AG09309 (cell line): ENCODE data around the gene EVA1A.

Source experiments
- DNase-seq: peaks from one replicate; pipeline ENCODE4 v3.0.0-alpha.2; 2010; ENCODE audit warnings: low read depth
- H3K4me3 ChIP-seq: 2 replicates; pipeline ENCODE4 v1.5.1; 2011; ENCODE audit warnings: mild to moderate bottlenecking, low read depth, low read length, moderate library complexity; ENCODE audit not compliant: control insufficient read depth
- TF ChIP-seq, protein P1 (sequence below): IDR thresholded peaks from 2 replicates; pipeline ENCODE4 v1.5.1; 2011; ENCODE audit warnings: mild to moderate bottlenecking, low read depth, low read length, inconsistent platforms; ENCODE audit not compliant: insufficient read depth, control insufficient read depth; ENCODE audit errors: missing control alignments

Gene EVA1A

DNA sequence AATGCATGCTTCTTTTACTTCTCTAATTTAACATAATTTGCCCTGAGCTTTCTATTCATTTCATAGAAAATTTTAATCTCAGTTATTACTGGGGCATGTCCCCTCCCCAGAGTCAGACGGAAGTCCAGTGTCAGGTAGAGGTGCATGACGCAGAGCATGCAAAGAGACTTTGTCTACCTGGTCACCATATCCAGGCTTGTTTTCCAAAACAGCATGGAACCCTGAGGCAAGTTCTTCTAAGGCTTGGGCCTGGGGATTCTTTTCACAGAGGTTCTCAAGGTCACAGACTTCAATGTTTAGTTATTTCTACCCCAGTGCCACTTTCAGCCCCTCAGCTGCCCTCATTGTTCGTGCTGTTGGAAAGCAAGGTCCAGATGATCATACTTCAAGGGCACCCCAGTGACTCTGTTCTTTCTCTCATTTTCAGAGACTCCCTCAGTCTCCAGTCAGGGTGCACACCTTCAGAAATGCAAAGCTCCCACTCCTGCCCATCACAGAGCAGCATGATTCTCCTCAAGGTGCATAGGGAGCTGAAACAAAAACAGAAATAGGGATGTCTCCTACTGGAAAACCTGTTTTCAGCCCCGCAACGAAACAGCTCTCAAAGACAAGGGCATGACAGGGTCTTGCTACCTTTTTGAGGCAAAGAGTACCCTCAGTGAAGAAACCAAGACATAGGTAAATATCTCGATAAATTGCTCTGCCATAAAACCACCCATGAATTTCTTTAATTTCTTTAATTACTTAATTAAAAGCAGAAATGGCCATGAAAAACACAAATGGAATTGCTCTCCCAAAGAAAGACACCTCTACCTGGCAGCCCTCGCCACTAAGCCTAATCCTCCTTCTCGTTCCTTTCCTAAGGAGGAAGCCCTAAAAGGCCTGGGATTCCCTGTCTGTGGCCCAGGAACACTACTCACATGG is 9.5 kb upstream of the EVA1A start:
- no peak overlapping the region for H3K4me3 ChIP-seq
- no peak for DNase-seq
- TF ChIP-seq, protein P1, sequence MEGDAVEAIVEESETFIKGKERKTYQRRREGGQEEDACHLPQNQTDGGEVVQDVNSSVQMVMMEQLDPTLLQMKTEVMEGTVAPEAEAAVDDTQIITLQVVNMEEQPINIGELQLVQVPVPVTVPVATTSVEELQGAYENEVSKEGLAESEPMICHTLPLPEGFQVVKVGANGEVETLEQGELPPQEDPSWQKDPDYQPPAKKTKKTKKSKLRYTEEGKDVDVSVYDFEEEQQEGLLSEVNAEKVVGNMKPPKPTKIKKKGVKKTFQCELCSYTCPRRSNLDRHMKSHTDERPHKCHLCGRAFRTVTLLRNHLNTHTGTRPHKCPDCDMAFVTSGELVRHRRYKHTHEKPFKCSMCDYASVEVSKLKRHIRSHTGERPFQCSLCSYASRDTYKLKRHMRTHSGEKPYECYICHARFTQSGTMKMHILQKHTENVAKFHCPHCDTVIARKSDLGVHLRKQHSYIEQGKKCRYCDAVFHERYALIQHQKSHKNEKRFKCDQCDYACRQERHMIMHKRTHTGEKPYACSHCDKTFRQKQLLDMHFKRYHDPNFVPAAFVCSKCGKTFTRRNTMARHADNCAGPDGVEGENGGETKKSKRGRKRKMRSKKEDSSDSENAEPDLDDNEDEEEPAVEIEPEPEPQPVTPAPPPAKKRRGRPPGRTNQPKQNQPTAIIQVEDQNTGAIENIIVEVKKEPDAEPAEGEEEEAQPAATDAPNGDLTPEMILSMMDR = no peak

DNA sequence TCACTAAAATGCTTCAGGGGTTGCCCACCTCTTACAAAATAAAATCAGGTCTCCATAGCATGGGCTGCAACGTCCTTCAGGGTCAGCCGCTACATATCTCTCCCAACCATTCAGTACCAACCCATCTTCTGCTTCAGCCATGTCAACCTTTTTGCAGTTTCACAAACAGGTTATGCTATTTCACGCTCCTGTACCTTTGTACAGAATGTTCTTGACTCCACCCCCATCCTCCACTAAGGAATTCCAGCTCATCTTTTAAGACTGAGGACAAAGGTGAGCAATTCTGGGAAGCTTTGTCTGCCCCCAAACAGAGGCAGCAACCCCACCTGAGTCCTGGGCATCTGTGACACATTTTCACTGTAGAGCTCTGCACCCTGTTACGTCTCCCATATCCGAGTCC is 8.8 kb upstream of the EVA1A start:
- TF ChIP-seq, protein P1 = no peak
- no peak overlapping the region for H3K4me3 ChIP-seq
- DNase-seq = no peak

DNA sequence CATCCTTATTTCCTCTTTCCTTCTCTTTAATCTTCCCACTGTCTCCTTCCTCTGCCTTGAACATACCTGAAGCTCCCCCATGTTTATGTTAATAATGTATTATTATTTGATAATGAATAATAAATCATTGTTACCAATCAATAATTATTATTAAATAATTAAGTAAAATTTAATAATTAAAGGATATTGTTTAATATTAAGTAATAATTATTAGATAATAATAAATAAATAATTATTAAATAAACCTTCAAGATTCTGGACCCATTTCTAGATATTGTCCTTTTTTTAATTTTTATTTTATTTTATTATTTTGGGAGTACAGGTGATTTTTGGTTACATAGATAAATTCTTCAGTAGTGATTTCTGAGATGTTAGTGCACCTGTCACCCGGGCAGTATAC is 7.4 kb upstream of the EVA1A start:
- H3K4me3 ChIP-seq = no peak overlapping the region
- DNase-seq = no peak
- TF ChIP-seq, protein P1 = no peak

DNA sequence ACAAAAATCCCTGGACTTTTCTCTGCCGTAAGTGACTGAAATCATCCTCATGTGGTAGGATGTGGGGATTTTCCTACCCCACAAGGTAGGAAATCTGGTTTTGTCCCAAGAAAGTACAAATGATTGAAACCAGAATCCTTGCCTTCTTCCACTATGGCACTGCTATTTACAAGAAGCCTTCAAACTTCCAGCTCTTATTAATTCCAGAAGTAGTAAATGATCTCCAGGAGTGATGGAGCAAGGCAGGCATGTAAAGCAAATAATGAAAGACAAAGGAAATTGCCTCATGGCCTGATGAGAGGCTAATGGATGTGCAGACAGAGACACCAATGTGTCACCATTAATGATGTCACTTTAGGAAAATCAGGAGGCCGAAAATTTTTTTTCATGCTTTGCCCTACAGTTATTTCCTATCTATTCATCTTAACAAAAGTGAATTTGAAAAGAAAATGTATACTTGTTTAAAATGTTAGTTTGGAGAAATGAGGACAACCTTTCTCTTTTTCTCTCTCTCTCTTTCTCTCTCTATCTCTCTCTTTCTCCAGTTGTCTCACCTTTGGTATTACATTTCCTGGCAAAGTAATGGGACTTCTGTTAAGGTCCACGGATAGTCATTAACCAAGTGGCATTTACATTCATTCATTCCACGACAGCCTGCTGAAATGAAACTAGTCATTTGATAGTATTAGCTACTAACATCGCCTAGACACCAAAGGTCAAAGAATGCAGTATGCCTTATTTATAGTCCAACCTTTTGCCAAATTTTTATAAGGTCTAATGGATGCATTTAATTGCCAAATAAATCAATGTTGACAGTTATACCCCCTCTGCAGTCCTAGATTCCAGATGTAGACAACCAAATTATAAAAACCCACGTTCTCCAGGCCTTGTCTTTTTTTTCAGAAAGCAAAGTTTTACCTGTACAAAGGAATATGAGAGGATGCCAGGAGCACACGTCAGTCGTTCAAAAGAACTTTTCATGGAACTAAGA is 5.0 kb upstream of the EVA1A start:
- H3K4me3 ChIP-seq = no peak overlapping the region
- DNase-seq = no peak
- TF ChIP-seq, protein P1 = no peak

DNA sequence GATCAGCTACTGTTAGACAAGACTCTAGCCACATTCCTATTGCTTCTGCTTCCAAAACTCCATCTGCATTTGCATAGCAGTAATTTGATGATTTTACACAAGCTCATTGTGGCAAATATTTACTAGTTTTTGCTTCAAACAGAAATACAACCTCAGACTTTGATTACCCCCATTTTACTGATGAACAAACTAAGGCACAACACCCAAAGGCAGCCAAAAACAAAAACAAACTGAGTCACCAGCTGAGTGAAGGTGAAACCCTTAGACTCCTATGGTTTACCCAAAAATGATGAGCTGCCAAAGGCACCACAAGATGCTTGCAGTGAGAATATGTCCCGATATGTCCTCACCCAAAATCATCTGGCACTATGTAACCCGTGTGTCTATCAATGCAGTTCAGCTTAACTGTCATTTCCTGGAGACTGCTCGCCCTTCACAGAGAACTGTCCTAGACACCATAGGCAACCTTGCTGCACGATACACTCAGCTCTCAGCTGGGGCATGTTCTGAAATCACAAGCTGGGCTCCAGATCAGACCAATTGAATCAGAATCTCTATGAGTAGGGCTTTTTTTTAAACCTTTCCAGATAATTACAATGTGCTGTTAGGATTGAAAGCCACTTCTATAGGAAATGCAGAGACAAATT is 4.1 kb upstream of the EVA1A start:
- TF ChIP-seq, protein P1 = no peak
- no peak for DNase-seq
- H3K4me3 ChIP-seq = no peak overlapping the region

DNA sequence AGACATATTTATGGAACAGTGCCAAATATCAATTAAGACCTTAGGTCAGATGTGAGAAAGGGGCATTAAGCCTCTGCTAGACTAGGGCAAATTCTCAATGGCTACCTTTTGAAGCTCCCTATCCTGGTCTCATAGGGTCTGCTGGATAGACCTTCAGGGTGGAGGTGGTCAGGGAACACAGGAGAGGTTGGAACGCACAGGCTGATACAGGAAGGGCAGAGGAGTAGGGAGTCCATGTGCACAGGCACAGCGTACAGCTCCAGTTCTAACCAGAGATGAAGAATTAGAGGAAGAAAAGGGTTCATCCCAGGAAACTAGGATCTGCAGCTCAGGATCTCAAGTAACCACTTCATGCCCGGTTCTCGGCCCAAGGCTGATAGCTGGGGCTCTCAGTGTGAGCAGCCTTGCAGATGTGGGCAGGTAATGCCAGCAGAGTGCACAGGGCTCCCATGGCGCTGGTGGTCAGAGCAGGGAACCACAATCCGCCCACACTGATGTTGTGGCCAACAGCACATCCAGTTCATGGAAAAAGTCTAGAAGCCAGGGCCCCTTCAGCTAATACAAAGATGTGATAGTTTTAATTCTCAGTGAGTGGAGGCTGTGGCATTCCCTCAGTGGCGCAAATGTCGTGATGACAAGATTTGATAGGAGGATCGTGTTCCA is 3.4 kb upstream of the EVA1A start:
- H3K4me3 ChIP-seq = no peak overlapping the region
- no peak for DNase-seq
- TF ChIP-seq, protein P1 = no peak
